Measurements from ENCODE around the gene TCL1A. TPM values are rescaled to one million over a fixed set of nuclear protein-coding genes. Genes with fewer than 3 reads are reported as not detected.

The TCL1A gene
- total RNA-seq, 1 donor from 2014 or later: not detected

DNA sequence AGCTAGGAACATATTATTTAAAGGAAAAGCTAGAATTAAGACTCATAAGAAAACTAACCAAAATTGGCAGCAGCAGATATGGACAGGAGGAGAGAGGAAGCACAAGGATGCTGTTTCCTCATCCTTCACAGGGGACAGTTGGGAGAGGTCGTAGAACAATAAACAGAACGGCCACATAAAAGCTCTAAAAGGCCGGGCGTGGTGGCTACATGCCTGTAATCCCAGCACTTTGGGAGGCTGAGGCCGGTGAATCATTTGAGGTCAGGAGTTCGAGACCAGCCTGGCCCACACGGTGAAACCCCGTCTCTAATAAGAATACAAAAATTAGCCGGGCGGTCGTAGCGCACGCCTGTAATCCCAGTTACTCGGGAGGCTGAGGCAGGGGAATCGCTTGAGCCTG lies 17.2 kb downstream of the TCL1A start:
- DNase-seq (ENCODE audit: low spot score): no peak
- Histone ChIP-seq H3F3A (ENCODE audit: low read depth) (peaks cover 11% of the 10 kb centered on the region), H3K27ac (no peak overlapping the region), H3K4me3 (no peak overlapping the region), H3K27me3 (no peaks in the 10 kb centered on the region), H3K36me3 (no peaks in the 10 kb centered on the region), H3K79me2 (ENCODE audit: low read depth) (no peaks in the 10 kb centered on the region), H3K9ac (no peak overlapping the region), H3K4me2 (no peak overlapping the region), H3K4me1 (peaks cover 26% of the 10 kb centered on the region), H3K9me3 (ENCODE audit: low read depth) (no peaks in the 10 kb centered on the region), H4K20me1 (ENCODE audit: low read depth) (no peaks in the 10 kb centered on the region), H2AFZ (replicated peaks) (no peak overlapping the region)
- Mint-ChIP-seq H3K4me3 (no peak overlapping the region), H3K36me3 (no peaks in the 10 kb centered on the region), H3K4me1 (peaks cover 12% of the 10 kb centered on the region), H3K27ac (no peak overlapping the region), H3K9me3 (peaks cover under 1% of the 10 kb centered on the region), H3K27me3 (ENCODE audit: insufficient read depth, low read depth) (peaks cover 7% of the 10 kb centered on the region)
- TF ChIP-seq EZH2phosphoT487 (IDR thresholded peaks at IDR 0.05): no peak
- TF ChIP-seq EZH2 (IDR thresholded peaks at IDR 0.05): no peak
- TF ChIP-seq, protein P1, sequence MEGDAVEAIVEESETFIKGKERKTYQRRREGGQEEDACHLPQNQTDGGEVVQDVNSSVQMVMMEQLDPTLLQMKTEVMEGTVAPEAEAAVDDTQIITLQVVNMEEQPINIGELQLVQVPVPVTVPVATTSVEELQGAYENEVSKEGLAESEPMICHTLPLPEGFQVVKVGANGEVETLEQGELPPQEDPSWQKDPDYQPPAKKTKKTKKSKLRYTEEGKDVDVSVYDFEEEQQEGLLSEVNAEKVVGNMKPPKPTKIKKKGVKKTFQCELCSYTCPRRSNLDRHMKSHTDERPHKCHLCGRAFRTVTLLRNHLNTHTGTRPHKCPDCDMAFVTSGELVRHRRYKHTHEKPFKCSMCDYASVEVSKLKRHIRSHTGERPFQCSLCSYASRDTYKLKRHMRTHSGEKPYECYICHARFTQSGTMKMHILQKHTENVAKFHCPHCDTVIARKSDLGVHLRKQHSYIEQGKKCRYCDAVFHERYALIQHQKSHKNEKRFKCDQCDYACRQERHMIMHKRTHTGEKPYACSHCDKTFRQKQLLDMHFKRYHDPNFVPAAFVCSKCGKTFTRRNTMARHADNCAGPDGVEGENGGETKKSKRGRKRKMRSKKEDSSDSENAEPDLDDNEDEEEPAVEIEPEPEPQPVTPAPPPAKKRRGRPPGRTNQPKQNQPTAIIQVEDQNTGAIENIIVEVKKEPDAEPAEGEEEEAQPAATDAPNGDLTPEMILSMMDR (IDR thresholded peaks at IDR 0.05): no peak

- H3K9me3 ChIP-seq (ENCODE audit: low read depth): no peaks in the 10 kb centered on the region
- peaks cover 22% of the 10 kb centered on the region for H3K4me1 ChIP-seq
- H3K36me3 ChIP-seq: no peaks in the 10 kb centered on the region
- peaks cover 10% of the 10 kb centered on the region for H3F3A ChIP-seq (ENCODE audit: low read depth)
- no peak for DNase-seq (ENCODE audit: low spot score)
- H3K27ac Mint-ChIP-seq: no peak overlapping the region
- H3K4me3 ChIP-seq: no peak overlapping the region
- no peaks in the 10 kb centered on the region for H3K27me3 ChIP-seq
- H3K27ac ChIP-seq: no peak overlapping the region
- H3K36me3 Mint-ChIP-seq: no peaks in the 10 kb centered on the region
- no peaks in the 10 kb centered on the region for H4K20me1 ChIP-seq (ENCODE audit: low read depth)
- H3K27me3 Mint-ChIP-seq (ENCODE audit: insufficient read depth, low read depth): peaks cover 5% of the 10 kb centered on the region
- no peak overlapping the region for H2AFZ ChIP-seq (replicated peaks)
- peaks cover 10% of the 10 kb centered on the region for H3K4me1 Mint-ChIP-seq
- no peaks in the 10 kb centered on the region for H3K9me3 Mint-ChIP-seq
- H3K4me3 Mint-ChIP-seq: no peak overlapping the region
- H3K9ac ChIP-seq: no peak overlapping the region
- H3K79me2 ChIP-seq (ENCODE audit: low read depth): no peaks in the 10 kb centered on the region
- no peak overlapping the region for H3K4me2 ChIP-seq
- TF ChIP-seq EZH2phosphoT487 (IDR thresholded peaks at IDR 0.05) (no peak), EZH2 (IDR thresholded peaks at IDR 0.05) (no peak)
- TF ChIP-seq, protein P1 (IDR thresholded peaks at IDR 0.05): no peak
Observed at GRCh38 chr14:95695913-95696312, 18.0 kb downstream of the TCL1A start.

DNA sequence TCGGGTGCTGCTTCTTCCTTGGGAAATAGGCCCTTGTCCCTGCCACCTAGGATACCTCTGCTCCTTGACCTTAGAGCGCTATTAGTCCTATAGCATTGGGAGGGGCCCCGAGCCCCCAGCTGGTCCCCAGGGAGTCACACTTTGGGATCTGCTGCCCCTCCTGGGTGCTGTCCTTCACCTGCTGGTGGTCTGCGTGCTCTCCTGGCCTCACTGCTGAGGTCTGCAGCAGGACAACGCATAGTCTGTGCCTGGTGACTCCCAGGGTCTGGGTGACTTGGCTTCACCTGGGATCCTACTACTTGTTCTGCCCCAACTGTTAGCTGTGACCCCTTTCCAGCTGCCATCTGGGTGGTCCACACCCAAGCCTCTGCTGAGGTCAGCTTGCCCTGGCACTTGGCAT lies 18.9 kb downstream of the TCL1A start:
- no peak overlapping the region for H3K9ac ChIP-seq
- H3K9me3 ChIP-seq (ENCODE audit: low read depth): no peaks in the 10 kb centered on the region
- no peaks in the 10 kb centered on the region for H4K20me1 ChIP-seq (ENCODE audit: low read depth)
- Mint-ChIP-seq H3K4me1 (peaks cover 7% of the 10 kb centered on the region), H3K27me3 (ENCODE audit: insufficient read depth, low read depth) (peaks cover 5% of the 10 kb centered on the region), H3K4me3 (no peak overlapping the region), H3K9me3 (no peaks in the 10 kb centered on the region), H3K36me3 (no peaks in the 10 kb centered on the region), H3K27ac (no peak overlapping the region)
- TF ChIP-seq EZH2 (IDR thresholded peaks at IDR 0.05) (no peak), EZH2phosphoT487 (IDR thresholded peaks at IDR 0.05) (no peak)
- TF ChIP-seq, protein P1 (IDR thresholded peaks at IDR 0.05): no peak
- H3K4me2 ChIP-seq: no peak overlapping the region
- no peaks in the 10 kb centered on the region for H3K79me2 ChIP-seq (ENCODE audit: low read depth)
- no peak overlapping the region for H2AFZ ChIP-seq (replicated peaks)
- no peak for DNase-seq (ENCODE audit: low spot score)
- H3K27me3 ChIP-seq: no peaks in the 10 kb centered on the region
- no peaks in the 10 kb centered on the region for H3K36me3 ChIP-seq
- peaks cover 13% of the 10 kb centered on the region for H3K4me1 ChIP-seq
- H3K27ac ChIP-seq: no peak overlapping the region
- H3F3A ChIP-seq (ENCODE audit: low read depth): peaks cover 2% of the 10 kb centered on the region
- H3K4me3 ChIP-seq: no peak overlapping the region

Measured in neural progenitor cell (in vitro differentiated cells).